H1 (cell line): ENCODE results near the gene SLC6A2. TPM values are rescaled to one million over a fixed set of nuclear protein-coding genes. Genes with fewer than 3 reads are reported as not detected.

Experiments used
- CTCF ChIA-PET: fragments of 300-600 bp; sonication (Branson Sonifier 250); formaldehyde crosslinking; loops from one replicate; lab custom pipeline; 2021; ENCODE audit not compliant: partially characterized antibody; lab: Charles Lee
- POLR2A ChIA-PET: fragments of 300-600 bp; sonication (Branson Sonifier 250); formaldehyde crosslinking; loops from one replicate; lab custom pipeline; 2021; ENCODE audit warnings: inconsistent platforms; ENCODE audit not compliant: partially characterized antibody; lab: Charles Lee
- DNase-seq, 2 experiments: peaks; one replicate each; pipeline versions ENCODE4 v3.0.0 to v3.0.0-alpha.2; 2010 to 2022; ENCODE audit warnings: low spot score in 2 of 2, low read depth in 1 of 2, mixed read lengths in 1 of 2
- FAIRE-seq: peaks from 2 replicates; lab custom pipeline; 2011; peaks lifted over from hg19 to GRCh38; lab: Jason Lieb, UNC
- H2AFZ ChIP-seq: 2 replicates; pipeline ENCODE4 v1.8.1; 2012; ENCODE audit warnings: low read length, inconsistent platforms
- H2AK5ac ChIP-seq: 2 replicates; pipeline ENCODE4 v1.6.1; 2013; ENCODE audit warnings: low read depth, low read length
- H2BK120ac ChIP-seq: replicated peaks from 2 replicates; pipeline ENCODE3; 2013; ENCODE audit warnings: low read depth, low read length, inconsistent platforms
- H2BK12ac ChIP-seq: 2 replicates; pipeline ENCODE4 v1.6.1; 2013; ENCODE audit warnings: low read depth, low read length
- H2BK15ac ChIP-seq: 2 replicates; pipeline ENCODE4 v1.6.1; 2013; ENCODE audit warnings: low read length
- H2BK20ac ChIP-seq: 2 replicates; pipeline ENCODE4 v1.6.1; 2013; ENCODE audit warnings: low read length
- H2BK5ac ChIP-seq: 2 replicates; pipeline ENCODE4 v1.6.1; 2013; ENCODE audit warnings: low read depth, low read length
- H3K14ac ChIP-seq: 2 replicates; pipeline ENCODE4 v1.6.1; 2013; ENCODE audit warnings: inconsistent platforms; ENCODE audit not compliant: insufficient read length
- H3K18ac ChIP-seq: 2 replicates; pipeline ENCODE4 v1.6.1; 2013; ENCODE audit warnings: low read length; ENCODE audit errors: extremely low read depth
- H3K23ac ChIP-seq: 2 replicates; pipeline ENCODE4 v1.6.1; 2013; ENCODE audit warnings: inconsistent platforms; ENCODE audit not compliant: insufficient read length
- H3K23me2 ChIP-seq: 2 replicates; pipeline ENCODE4 v1.6.1; 2013; ENCODE audit warnings: low read depth, low read length
- H3K27ac ChIP-seq: 2 replicates; pipeline ENCODE4 v1.6.1; 2011; ENCODE audit warnings: low read depth, low read length, inconsistent platforms
- H3K27me3 ChIP-seq, 4 experiments: replicated peaks in 1 of 4; 1 replicate in 1 of 4; 2 replicates in 3 of 4; pipeline versions ENCODE4 v1.6.1 to v1.8.1; 2011 to 2013; ENCODE audit warnings: low read length in 3 of 4, mild to moderate bottlenecking in 3 of 4, inconsistent platforms in 2 of 4, mixed read lengths in 2 of 4, moderate library complexity in 1 of 4; ENCODE audit not compliant: control insufficient read depth in 3 of 4, insufficient read depth in 3 of 4; ENCODE audit errors: extremely low read depth in 1 of 4
- H3K36me3 ChIP-seq, 4 experiments: 2 replicates each; pipeline versions ENCODE4 v1.6.1 to v1.8.1; 2011 to 2013; ENCODE audit warnings: mild to moderate bottlenecking in 4 of 4, low read length in 3 of 4, moderate library complexity in 2 of 4, control low read depth in 1 of 4, inconsistent platforms in 1 of 4; ENCODE audit not compliant: insufficient read depth in 4 of 4, control insufficient read depth in 2 of 4
- H3K4ac ChIP-seq: replicated peaks from 2 replicates; pipeline ENCODE3; 2013; ENCODE audit warnings: low read length, low read depth, mixed read lengths, inconsistent platforms; ENCODE audit not compliant: insufficient read length
- H3K4me1 ChIP-seq, 4 experiments: replicated peaks in 1 of 4; 1 replicate in 1 of 4; 2 replicates in 3 of 4; pipeline versions ENCODE4 v1.6.1 to v1.8.1; 2011 to 2013; ENCODE audit warnings: low read length in 3 of 4, inconsistent platforms in 2 of 4, mixed read lengths in 1 of 4; ENCODE audit not compliant: insufficient read depth in 4 of 4, control insufficient read depth in 3 of 4
- H3K4me2 ChIP-seq, 2 experiments: 2 replicates each; pipeline versions ENCODE4 v1.6.1 to v1.8.1; 2011 to 2013; ENCODE audit warnings: low read depth in 2 of 2, low read length in 2 of 2, control low read depth in 1 of 2, inconsistent platforms in 1 of 2, mild to moderate bottlenecking in 1 of 2; ENCODE audit not compliant: insufficient read depth in 1 of 2
- H3K4me3 ChIP-seq, 4 experiments: fragments of 200-600, 300-600 bp in 1 of 4; sonication (generic), shearing (Covaris generic), sonication (Bioruptor Twin) in 1 of 4; 2 replicates each; pipeline versions ENCODE4 v1.5.1 to v1.8.1; 2011 to 2016; ENCODE audit warnings: low read length in 4 of 4, low read depth in 3 of 4, control low read depth in 2 of 4, inconsistent platforms in 2 of 4, mild to moderate bottlenecking in 2 of 4, mixed read lengths in 1 of 4, moderate library complexity in 1 of 4; ENCODE audit not compliant: insufficient read depth in 2 of 4; ENCODE audit errors: extremely low read depth in 1 of 4
- H3K56ac ChIP-seq: replicated peaks from 2 replicates; pipeline ENCODE3; 2013; ENCODE audit warnings: low read depth, mild to moderate bottlenecking, mixed read lengths, low read length, inconsistent platforms; ENCODE audit not compliant: insufficient read length
- H3K79me1 ChIP-seq: 2 replicates; pipeline ENCODE4 v1.6.1; 2013; ENCODE audit warnings: low read depth, low read length, control low read depth
- H3K79me2 ChIP-seq, 2 experiments: 2 replicates each; pipeline versions ENCODE4 v1.6.1 to v1.8.1; 2012 to 2013; ENCODE audit warnings: low read length in 2 of 2, mild to moderate bottlenecking in 2 of 2, inconsistent platforms in 1 of 2; ENCODE audit not compliant: insufficient read depth in 2 of 2, control insufficient read depth in 1 of 2
- H3K9ac ChIP-seq, 4 experiments: replicated peaks in 1 of 4; 1 replicate in 1 of 4; 2 replicates in 3 of 4; pipeline versions ENCODE4 v1.6.1 to v1.8.1; 2011 to 2013; ENCODE audit warnings: low read depth in 3 of 4, low read length in 3 of 4, control low read depth in 2 of 4, mild to moderate bottlenecking in 2 of 4, moderate library complexity in 2 of 4, inconsistent platforms in 1 of 4; ENCODE audit errors: extremely low read depth in 1 of 4
- H3K9me3 ChIP-seq, 2 experiments: 2 replicates each; pipeline versions ENCODE4 v1.6.1 to v1.8.1; 2012 to 2013; ENCODE audit warnings: mild to moderate bottlenecking in 2 of 2, moderate library complexity in 2 of 2, control low read depth in 1 of 2, inconsistent platforms in 1 of 2, low read depth in 1 of 2, low read length in 1 of 2, mixed read lengths in 1 of 2; ENCODE audit not compliant: insufficient read depth in 2 of 2
- H4K20me1 ChIP-seq, 2 experiments: replicated peaks in 1 of 2; 2 replicates each; pipeline versions ENCODE3 to v1.8.1; 2011 to 2013; ENCODE audit warnings: inconsistent platforms in 2 of 2, low read length in 2 of 2, mild to moderate bottlenecking in 1 of 2; ENCODE audit not compliant: insufficient read depth in 2 of 2, control insufficient read depth in 1 of 2
- H4K5ac ChIP-seq: 2 replicates; pipeline ENCODE4 v1.6.1; 2013; ENCODE audit warnings: low read length, low read depth, mixed read lengths, inconsistent platforms; ENCODE audit not compliant: insufficient read length
- H4K8ac ChIP-seq: 2 replicates; pipeline ENCODE4 v1.8.0; 2013; ENCODE audit warnings: mild to moderate bottlenecking, moderate library complexity, low read length, inconsistent platforms; ENCODE audit not compliant: insufficient read depth; ENCODE audit errors: extremely low read depth
- H4K91ac ChIP-seq: replicated peaks from 2 replicates; pipeline ENCODE3; 2013; ENCODE audit warnings: low read length, mixed read lengths, inconsistent platforms; ENCODE audit not compliant: insufficient read length
- ASH2L ChIP-seq: fragments of 200-600, 300-600 bp; sonication (generic); IDR thresholded peaks from one replicate; pipeline ENCODE4 v1.7.1; 2017; ENCODE audit warnings: low read length
- EZH2 ChIP-seq: fragments of 200-600 bp; sonication (generic); IDR thresholded peaks from 2 replicates; pipeline ENCODE4 v1.7.1; 2012; ENCODE audit warnings: low read depth, mild to moderate bottlenecking, moderate library complexity, low read length, inconsistent platforms; ENCODE audit not compliant: severe bottlenecking
- SAP30 ChIP-seq: fragments of 300-600 bp; sonication (generic); IDR thresholded peaks from 2 replicates; pipeline ENCODE4 v1.7.1; 2012; ENCODE audit warnings: low read length, moderate library complexity, mild to moderate bottlenecking, inconsistent platforms; ENCODE audit not compliant: insufficient read depth, insufficient replicate concordance
- WGBS, 2 experiments: shearing (Covaris generic) in 1 of 2; methylation state at CpG; one replicate each; pipeline versions ENCODE4 v1.1.6 to v1.1.7; 2013 to 2015; ENCODE audit warnings: low lambda C conversion rate in 2 of 2, mixed read lengths in 2 of 2, inconsistent platforms in 1 of 2, low coverage in 1 of 2, missing lambda C conversion rate in 1 of 2; ENCODE audit not compliant: insufficient replicate concordance in 2 of 2, insufficient coverage in 1 of 2, insufficient read length in 1 of 2; ENCODE audit errors: extremely low coverage in 1 of 2, missing lambda C conversion rate in 1 of 2; 5-methylcytosine and 5-hydroxymethylcytosine counted together
- polyA plus RNA-seq, 7 experiments: library from polyadenylated mRNA; depleted of rRNA in 3 of 7; stranded (reverse) in 5 of 7; unstranded in 2 of 7; fragments of >200 nt in 5 of 7; fragments of 200-250 nt in 2 of 7; gene quantifications; 1 replicate in 5 of 7; 2 replicates in 1 of 7; 4 replicates in 1 of 7; pipeline versions ENCODE4 v1.2.1 to v1.2.3, GENCODE V29; 2011 to 2013; ENCODE audit warnings: missing spikeins in 2 of 7, mixed read lengths in 2 of 7
- total RNA-seq: library from RNA; stranded (reverse); fragmentation: NEBNext Ultra II Directional; extraction: Animal tissue kit (Norgen Biotek cat#: 25700); gene quantifications from 2 replicates; pipeline ENCODE4 v1.2.1, GENCODE V29; 2021
- TF ChIP-seq, protein P1 (sequence below): IDR thresholded peaks from 2 replicates; pipeline ENCODE4 v1.6.1; 2012; ENCODE audit warnings: inconsistent platforms

Gene SLC6A2
- total and polyA plus RNA-seq, 2 of the 8 experiments (the other 6 are each of a cell fraction or from before 2014, with no cell fraction given), result 0.35 TPM; not detected in 1

DNA sequence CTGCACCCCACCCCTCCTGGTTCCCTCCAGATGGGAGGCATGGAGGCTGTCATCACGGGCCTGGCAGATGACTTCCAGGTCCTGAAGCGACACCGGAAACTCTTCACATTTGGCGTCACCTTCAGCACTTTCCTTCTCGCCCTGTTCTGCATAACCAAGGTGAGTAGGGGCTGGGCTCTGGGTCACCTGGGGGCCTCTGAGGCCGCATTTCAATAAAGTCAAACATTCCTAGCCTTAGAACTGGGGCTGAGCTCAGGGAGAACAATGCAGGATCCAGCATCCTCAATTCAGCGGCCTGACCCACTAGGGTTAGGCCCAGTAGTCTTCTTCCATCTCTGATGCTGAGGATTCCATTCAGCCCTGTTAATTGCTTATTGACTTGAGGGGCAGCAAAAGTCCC is 42.1 kb downstream of the SLC6A2 start:
- H3K9me3 ChIP-seq, result no peaks in the 10 kb centered on the region
- no peak overlapping the region for H2BK15ac ChIP-seq
- no peak for TF ChIP-seq SAP30
- TF ChIP-seq ASH2L, result peak; percentile 32
- no peak for TF ChIP-seq EZH2
- TF ChIP-seq, protein P1, sequence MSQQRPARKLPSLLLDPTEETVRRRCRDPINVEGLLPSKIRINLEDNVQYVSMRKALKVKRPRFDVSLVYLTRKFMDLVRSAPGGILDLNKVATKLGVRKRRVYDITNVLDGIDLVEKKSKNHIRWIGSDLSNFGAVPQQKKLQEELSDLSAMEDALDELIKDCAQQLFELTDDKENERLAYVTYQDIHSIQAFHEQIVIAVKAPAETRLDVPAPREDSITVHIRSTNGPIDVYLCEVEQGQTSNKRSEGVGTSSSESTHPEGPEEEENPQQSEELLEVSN, result no peak
- ChIA-PET POLR2A (no interaction called here), CTCF (interaction anchor here (0.9 to 23.3 kb wide), 6 partner anchors 8 to 231 kb away, joined by 3 to 446 read pairs (median 4); no protein-coding TSS in a partner anchor)
- DNase-seq (no peak), FAIRE-seq (no peak)
- WGBS, 2 experiments, result 70% methylated on average over 7 of the region's 7 CpGs; no CpG with 5 or more reads in 1 of the 2 experiments
- H2BK20ac ChIP-seq, result no peak overlapping the region; the same call in 1 of the 2 replicates
- no peak overlapping the region for H3K4ac ChIP-seq
- H2AK5ac ChIP-seq, result no peak overlapping the region
- H2BK120ac ChIP-seq, result no peak overlapping the region
- peaks cover 0 to 9% (median 3%) of the 10 kb centered on the region in 4 experiments; a peak in 4 of 7 replicates for H3K4me1 ChIP-seq
- no peaks in the 10 kb centered on the region for H3K36me3 ChIP-seq
- peak overlapping the region; percentile 4; the same call in 1 of the 2 replicates for H2BK5ac ChIP-seq
- no peaks in the 10 kb centered on the region for H3K23me2 ChIP-seq
- peak overlapping the region; percentile 62; the same call in 1 of the 2 replicates for H2BK12ac ChIP-seq
- no peak overlapping the region for H3K23ac ChIP-seq
- H3K4me2 ChIP-seq, result peak overlapping the region; percentile 10 to 35; a peak in 3 of 4 replicates
- no peak overlapping the region; the same call in 1 of the 2 replicates for H2AFZ ChIP-seq
- H4K91ac ChIP-seq, result no peak overlapping the region
- H4K5ac ChIP-seq, result no peak overlapping the region
- no peak overlapping the region for H3K18ac ChIP-seq
- no peak overlapping the region for H3K27ac ChIP-seq
- no peaks in the 10 kb centered on the region for H3K79me2 ChIP-seq
- no peak overlapping the region for H3K4me3 ChIP-seq
- H4K20me1 ChIP-seq, result no peaks in the 10 kb centered on the region
- no peak overlapping the region for H3K9ac ChIP-seq
- H4K8ac ChIP-seq, result no peak overlapping the region
- H3K56ac ChIP-seq, result no peak overlapping the region
- no peaks in the 10 kb centered on the region for H3K79me1 ChIP-seq
- H3K27me3 ChIP-seq, result no peaks in the 10 kb centered on the region
- H3K14ac ChIP-seq, result no peak overlapping the region
